A673 (cell line): Measurements from ENCODE around the gene LCE2C.

Experiments used
- CTCF ChIP-seq: fragments of 300-800, 200-600 bp; sonication (generic); conservative IDR thresholded peaks from 2 replicates; pipeline ENCODE4 v1.5.1; 2017; ENCODE audit warnings: low read depth, mild to moderate bottlenecking, antibody characterized with exemption, low read length, moderate library complexity, mixed read lengths
- EZH2 ChIP-seq: fragments of 200-600 bp; sonication (generic); IDR thresholded peaks from 2 replicates; pipeline ENCODE4 v1.6.1; 2017; ENCODE audit warnings: borderline replicate concordance, low read depth, mild to moderate bottlenecking, mixed read lengths, antibody characterized with exemption, low read length; ENCODE audit not compliant: poor library complexity, severe bottlenecking

- TF ChIP-seq CTCF (no peak), EZH2 (no peak)
These were observed 50.2 kb downstream of the LCE2C start for GRCh38 chr1:152725261-152725660.
